ELF-1 (cell line): ENCODE results near the gene SNORC.
A peak's percentile ranks its signal among the peaks of the same experiment; 100 is the strongest.

Experiments used
- DNase-seq: peaks from one replicate; pipeline ENCODE4 v3.0.0-alpha.2; 2016; ENCODE audit warnings: low read depth, low spot score

The SNORC gene

GRCh38 chr2:232882505-232883115 lies 12.5 kb downstream of the SNORC start:
- DNase-seq, result no peak

GRCh38 chr2:232883116-232883721 lies 13.2 kb downstream of the SNORC start:
- DNase-seq, result no peak

GRCh38 chr2:232884001-232884421 lies 13.9 kb downstream of the SNORC start:
- DNase-seq, result no peak

DNA sequence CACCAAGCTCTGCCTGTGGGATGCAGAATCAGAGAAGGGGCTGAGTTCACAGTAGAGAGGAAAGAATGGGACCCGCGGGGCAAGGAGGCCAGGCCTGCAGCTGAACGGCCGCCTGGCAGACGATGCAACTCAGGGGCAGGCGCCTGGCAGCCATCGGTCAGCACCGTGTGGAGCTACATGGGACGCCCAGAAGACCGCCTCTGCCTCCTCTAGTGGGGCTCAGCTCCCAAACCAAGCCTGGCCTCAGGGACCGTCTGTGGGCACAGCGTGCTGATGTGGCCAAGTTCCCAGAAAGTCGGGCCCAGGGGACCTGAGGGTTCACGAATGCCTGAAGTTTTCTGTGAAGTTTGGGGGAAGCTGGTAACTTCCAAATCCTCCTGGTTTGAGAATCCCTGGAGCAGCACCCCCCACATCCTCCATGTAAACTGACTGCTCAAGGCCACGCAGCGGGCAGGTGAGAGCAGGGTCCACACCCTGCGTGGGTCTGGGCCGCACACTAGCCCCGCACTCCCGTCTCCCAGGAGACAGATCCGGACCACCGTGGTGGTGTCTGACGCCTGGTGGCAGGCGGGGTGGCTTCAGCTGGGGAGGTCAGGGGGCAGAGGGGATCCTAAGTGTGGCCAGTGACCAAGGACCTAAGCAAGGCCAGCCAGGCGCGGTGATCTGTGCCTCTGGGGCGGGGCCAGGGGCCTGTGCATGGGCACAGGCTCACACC lies 14.6 kb downstream of the SNORC start:
- DNase-seq, result no peak

DNA sequence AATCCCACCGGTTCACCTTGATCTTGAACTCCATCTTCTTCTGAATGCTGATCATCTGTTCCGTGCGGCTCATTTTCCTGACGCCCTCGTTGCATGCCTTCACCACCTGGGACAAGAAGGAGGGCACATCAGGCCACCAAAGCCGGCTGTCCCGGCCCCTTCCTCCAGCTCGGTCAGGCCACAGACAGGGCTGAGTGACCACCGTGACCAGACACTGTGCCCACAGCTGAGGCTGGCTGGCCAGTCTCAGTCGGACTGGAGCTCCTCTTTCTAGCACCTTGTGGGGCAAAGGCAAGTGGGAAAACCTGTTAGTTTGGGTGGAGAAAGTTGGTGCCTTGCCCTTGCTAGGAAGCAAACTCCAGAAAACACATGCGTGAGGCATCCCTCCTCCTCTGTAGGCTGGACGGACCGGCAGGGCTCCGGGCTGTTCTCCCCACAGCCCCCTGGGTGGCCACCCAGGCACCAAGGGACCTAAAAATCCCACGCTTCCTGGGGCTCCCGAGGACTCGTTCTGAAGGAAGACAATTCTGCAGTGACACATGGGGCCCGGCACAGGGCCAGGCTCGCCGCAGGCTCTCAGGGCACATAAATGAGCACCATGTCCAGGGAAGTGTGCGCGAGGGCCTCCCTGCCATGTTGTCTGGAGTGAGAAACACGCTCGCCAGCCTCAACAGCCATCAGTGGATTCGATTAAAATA lies 15.3 kb downstream of the SNORC start:
- no peak for DNase-seq

- DNase-seq, result no peak
Observed at GRCh38 chr2:232886176-232886575, 16.1 kb downstream of the SNORC start.

- DNase-seq, result no peak
Observed at GRCh38 chr2:232886632-232887031, 16.6 kb downstream of the SNORC start.

DNA sequence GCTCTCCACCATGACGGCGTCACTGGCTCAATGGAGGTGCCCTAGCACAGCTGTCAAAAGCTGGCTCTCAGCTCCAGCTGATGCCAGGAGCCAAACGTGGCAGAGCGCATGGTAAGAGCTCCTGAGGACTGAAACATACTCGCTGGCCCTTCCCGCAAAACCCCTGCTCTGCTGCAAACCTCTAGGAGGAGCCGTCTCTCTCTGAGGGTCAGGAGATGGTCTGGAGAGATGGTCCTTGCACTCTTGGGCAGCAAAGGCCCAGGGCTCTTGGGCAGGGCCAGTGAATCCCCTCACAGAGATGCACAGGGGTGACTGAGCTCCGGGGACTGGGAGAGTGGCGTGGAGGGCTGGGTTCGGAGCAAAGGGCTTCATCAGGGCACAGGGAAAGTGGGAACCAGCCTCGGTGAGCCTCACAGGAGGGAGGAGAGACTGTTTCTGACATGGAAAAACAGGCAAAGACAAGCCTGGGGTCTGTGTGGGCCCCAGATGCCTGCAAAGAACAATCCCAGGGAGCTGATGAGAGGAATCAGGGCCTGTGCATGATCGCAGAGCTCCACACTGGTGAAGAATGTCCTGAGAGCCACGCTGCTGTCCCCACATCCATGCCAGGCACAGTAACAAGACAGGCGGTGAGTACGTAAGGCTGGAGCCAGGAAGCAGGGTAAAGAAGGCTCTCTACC lies 17.2 kb downstream of the SNORC start:
- no peak for DNase-seq

DNA sequence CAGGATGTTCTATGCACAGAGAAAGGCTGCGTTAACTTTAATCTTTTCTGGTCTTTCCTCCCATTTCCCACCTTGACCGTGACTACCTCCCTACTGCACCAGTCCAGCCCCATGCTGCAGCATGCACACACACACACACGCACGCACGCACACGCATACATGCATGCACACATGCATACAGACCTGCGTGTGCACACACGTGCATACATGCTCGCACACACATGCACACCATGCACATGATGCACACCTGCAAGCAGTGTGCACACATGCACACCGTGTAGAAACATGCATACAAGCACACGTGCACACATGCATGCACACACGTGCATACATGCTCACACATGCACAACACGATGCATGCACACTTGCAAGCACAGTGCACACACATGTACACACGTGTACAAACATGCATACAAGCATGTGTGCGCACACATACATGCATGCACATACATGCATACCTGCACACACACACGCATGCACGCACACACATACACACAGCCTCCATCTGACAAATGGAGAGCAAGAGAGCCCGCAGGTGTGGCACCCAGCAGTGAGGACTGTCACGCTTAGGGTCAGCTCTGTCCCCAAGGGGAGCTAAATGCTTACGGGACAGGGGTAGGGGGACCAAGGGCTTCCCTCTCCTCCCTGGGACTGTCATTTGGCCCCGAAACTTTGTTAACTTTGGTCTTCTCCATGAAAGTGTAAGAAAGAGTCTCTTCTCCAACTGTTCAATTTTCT lies 18.2 kb downstream of the SNORC start:
- no peak for DNase-seq

GRCh38 chr2:232888839-232889529 lies 18.9 kb downstream of the SNORC start:
- no peak for DNase-seq

DNA sequence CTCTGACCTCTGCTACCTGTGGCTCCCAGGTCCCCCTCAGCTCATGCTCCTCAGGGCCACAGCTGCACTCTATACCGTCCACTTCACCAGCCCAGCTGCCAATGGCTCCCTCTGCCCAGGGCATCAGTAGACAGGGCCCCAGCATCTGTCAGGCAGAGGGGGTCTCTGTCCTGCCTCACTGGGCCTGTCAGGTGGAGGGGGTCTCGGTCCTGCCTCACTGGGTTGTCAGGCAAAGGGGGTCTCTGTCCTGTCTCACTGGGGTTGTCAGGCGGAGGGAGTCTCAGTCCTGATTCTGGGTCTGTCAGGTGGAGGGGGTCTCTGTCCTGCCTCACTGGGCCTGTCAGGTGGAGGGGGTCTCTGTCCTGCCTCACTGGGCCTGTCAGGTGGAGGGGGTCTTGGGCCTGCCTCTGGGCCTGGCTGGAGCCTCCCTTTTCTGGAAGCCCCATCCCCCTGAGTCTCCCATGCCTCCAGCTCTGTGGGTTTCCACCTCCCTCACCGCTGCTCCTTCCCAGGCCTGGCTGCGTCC lies 19.9 kb downstream of the SNORC start:
- no peak for DNase-seq

- no peak for DNase-seq
Observed at GRCh38 chr2:232890536-232890895, 20.5 kb downstream of the SNORC start.

DNA sequence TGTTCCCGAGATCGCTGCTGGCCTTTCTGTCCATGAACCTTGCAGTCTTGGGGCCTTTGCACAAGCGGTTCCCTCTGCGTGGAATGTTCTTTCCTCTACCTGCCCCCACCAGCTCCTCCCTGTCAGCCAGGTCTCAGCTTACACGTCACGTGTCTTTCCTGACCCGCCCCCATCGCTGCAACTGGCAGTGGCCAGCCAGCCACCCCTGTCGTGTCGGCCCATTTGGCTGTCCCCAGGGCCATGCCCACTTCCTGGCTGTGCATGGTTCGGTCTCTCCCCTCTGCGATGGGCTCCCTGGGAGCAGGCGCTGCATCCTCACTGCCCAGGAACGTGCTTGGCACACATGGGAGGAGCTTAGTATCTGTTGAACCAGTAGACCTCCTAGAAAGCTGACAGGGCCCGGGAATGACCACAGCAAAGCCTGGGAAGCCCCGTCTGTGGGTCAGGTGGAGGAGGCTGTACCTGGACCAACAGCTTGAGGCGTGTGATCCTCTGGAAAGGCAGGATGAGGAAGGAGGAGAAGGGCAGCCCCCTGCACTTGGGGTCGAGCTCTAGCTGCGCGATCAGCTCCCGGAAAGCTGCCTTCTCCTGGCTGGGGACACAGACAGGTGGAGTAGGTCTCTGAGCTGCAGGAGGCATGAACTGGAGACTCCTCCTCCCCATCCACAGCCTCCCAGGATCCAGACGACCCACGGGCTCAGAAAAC lies 21.0 kb downstream of the SNORC start:
- peak; percentile 70 for DNase-seq

DNA sequence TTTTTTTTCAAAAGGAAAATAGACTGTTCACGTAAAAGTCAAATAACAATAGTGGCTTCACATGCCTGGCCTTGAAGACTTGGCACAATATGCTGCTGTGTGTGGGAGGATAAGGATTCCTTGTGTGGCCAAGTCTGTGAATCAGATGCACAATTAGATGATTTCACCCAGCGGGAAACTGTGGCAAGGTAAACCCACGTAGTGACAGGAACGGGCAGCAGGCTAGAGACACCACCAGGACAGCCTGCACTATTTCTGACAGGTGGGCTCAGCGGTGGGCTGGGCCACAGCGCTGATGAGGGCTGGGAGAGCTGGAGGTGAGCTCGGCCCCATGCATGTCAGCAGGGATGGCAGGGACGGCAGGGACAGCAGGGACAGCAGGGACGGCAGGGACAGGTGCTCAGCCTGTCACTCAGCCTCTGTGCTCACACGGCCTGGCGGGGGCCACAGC lies 21.6 kb downstream of the SNORC start:
- DNase-seq, result no peak

DNA sequence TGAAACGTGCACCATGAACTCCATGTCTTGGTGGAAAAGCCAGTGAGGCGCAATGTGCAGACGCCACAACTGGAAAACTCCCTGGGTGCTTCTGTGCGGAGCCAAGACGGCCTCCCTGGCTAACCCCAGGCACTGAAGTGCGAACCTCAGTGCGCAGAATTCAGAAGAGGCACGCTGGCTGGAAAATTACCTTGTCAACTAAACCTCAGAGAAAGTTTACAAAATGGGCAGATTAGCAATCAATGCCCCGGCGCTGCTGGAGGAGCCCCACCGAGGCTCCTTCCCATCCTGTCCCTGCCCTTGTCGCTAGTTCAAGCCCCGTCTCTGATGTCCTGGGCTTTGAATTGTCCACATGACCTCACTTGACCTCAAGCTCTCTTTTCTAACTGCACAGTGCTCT lies 22.2 kb downstream of the SNORC start:
- DNase-seq, result no peak

- DNase-seq, result no peak
Observed at GRCh38 chr2:232892843-232893242, 22.8 kb downstream of the SNORC start.

GRCh38 chr2:232893834-232894233 lies 23.8 kb downstream of the SNORC start:
- DNase-seq, result no peak

DNA sequence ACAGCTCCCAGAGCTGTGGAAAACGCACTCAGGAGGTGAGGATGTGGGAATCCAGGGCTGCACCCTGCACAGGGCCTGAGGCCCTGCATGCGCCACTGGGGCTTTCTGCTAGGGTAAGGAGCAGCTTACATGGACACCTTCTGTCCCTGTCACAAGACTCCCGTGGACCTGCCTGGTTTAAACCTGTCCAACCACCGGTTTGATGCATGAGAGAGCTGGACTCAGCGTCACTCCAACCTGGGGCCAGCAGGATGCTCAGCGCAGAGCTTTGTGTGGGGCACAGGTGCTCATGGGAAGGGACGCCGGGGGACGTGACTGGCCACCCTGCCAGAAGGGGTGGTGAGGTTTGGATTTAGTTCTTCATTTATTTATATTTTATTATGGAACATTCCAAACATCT lies 24.2 kb downstream of the SNORC start:
- no peak for DNase-seq

DNA sequence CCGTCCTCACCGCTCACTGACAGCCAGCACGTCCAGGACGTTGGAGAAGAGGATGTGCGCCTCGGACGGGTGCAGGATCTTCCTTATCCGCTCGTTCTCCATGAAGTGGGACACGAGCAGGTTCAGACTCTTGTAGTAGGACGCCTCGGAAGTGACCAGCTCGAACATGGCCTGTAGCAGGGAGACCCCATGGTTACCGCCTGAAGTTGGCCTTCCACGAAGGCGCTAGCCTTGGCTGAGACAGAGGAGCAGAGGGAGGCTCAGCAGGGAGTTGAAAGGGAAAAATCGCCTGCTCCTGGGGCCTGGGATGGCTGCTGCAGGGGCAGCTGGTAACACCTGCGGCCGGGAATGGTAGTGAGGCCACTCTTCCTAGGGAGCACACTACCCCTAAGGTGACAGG lies 24.7 kb downstream of the SNORC start:
- DNase-seq, result no peak

- no peak for DNase-seq
Observed at GRCh38 chr2:232896111-232896510, 26.0 kb downstream of the SNORC start.
